Retinal pigment epithelial cell (primary cell): ENCODE results near the gene DLG4.

Experiments used
- DNase-seq: peaks from one replicate; pipeline ENCODE4 v3.0.0-alpha.2; 2010; ENCODE audit warnings: low read depth
- H3K4me3 ChIP-seq: 2 replicates; pipeline ENCODE4 v1.5.1; 2011; ENCODE audit warnings: mild to moderate bottlenecking, low read length, control low read depth, moderate library complexity
- TF ChIP-seq, protein P1 (sequence below): conservative IDR thresholded peaks from 2 replicates; pipeline ENCODE4 v1.5.1; 2011; ENCODE audit warnings: low read depth, low read length, control low read depth, inconsistent platforms

DLG4 gene

DNA sequence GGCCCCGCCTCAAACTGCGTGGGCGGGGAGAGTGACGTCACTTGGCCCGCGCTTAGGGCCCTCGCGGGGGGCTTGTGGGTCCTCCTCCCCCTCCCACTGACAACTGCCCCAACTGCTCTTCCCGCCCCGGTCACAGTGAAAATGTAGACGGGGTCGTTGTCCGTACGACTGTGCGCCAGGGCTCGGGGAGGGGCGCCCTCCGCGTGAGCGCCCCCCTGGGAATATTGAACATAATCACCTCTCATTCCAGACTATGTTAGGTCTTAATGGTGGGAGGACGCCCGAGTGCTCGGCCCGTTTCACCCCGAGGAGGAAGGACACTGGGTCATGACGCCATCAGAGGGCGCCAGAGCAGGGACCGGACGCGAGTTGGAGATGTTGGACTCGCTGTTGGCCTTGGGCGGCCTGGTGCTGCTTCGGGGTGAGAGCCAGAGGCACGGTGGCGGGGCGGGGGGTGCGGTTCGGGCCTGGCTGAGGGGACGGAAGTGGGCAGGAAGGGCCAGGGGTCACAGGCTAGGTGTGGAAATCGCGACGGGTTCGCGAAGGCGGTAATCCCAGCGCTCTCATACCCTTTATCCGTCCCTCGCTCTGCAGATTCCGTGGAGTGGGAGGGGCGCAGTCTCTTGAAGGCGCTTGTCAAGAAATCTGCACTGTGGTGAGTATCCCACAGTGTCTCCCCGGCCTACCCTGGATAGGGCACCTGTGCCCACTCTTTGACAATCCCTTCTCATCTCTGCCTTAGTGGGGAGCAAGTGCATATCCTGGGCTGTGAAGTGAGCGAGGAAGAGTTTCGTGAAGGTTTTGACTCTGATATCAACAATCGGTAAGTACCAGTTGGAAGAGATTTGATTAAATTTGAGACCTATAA, 32.8 kb upstream of the DLG4 start, which contains the start of gene ELP5:
Gene ELP5, plus strand, starts transcription at position 40 of the 868 bp plus-strand sequence. Its CDS starts 336 bp downstream, at position 376.
- peak; percentile 78 for DNase-seq
- TF ChIP-seq, protein P1, sequence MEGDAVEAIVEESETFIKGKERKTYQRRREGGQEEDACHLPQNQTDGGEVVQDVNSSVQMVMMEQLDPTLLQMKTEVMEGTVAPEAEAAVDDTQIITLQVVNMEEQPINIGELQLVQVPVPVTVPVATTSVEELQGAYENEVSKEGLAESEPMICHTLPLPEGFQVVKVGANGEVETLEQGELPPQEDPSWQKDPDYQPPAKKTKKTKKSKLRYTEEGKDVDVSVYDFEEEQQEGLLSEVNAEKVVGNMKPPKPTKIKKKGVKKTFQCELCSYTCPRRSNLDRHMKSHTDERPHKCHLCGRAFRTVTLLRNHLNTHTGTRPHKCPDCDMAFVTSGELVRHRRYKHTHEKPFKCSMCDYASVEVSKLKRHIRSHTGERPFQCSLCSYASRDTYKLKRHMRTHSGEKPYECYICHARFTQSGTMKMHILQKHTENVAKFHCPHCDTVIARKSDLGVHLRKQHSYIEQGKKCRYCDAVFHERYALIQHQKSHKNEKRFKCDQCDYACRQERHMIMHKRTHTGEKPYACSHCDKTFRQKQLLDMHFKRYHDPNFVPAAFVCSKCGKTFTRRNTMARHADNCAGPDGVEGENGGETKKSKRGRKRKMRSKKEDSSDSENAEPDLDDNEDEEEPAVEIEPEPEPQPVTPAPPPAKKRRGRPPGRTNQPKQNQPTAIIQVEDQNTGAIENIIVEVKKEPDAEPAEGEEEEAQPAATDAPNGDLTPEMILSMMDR = no peak
- H3K4me3 ChIP-seq = peak within 1 kb of the TSS; percentile 89

- H3K4me3 ChIP-seq = peak within 1 kb of the TSS; percentile 89
- DNase-seq = peak; percentile 99
- TF ChIP-seq, protein P1 = no peak
Measured at GRCh38 chr17:7251661-7252175, 32.1 kb upstream of the DLG4 start, which contains the start of gene CTDNEP1. Gene CTDNEP1, minus strand, starts transcription at chr17:7251734. Its CDS starts 438 bp downstream, at chr17:7251296.

DNA sequence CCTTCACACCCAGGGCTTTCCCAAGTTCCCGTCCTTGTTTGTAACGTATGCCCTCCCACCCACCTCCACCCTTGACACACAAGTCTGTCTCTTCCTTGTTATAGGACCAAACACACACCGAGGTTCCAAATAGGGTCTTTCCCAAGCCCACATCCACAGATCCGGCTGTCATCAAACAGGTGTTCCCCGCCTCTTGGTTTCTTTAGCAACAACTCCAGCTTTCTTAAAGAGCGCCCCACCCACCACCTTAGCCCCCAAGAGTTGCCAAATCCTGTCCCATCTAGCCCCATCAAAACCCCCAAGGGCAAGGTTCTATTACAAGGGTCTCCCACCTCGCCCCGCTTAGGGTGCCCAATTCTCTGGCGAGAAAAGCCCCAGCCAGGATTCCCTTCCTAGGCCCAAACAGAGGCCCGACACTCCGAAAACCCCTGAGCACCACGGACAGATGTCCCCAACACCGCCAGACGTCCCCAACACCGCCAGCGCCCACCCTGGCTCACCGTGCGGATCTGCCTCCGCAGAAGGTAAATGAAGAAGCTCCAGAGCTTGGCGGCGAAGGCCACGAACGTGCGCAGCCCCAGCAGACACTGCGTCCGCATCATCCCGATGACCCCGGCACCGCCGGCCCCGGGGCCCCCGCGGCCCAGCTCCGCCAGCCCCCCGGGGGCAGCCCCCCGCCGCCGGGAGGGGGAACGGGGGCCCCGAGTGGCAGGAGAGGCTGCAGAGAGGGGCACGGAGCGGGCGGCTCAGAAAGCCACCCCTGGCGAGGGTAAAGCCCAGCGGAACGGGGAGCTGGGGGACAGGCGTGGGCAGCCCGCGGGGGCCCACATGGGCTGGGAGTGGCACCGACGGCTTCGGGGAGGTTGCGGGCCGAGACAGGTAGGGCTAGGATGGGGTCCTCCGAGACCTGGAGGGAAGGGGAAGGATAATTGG, 31.3 kb upstream of the DLG4 start:
- peak overlapping the region; percentile 89 for H3K4me3 ChIP-seq
- TF ChIP-seq, protein P1 = no peak
- DNase-seq = no peak

GRCh38 chr17:7249830-7250229, 30.2 kb upstream of the DLG4 start:
- DNase-seq = no peak
- peak overlapping the region; percentile 89 for H3K4me3 ChIP-seq
- TF ChIP-seq, protein P1 = no peak

DNA sequence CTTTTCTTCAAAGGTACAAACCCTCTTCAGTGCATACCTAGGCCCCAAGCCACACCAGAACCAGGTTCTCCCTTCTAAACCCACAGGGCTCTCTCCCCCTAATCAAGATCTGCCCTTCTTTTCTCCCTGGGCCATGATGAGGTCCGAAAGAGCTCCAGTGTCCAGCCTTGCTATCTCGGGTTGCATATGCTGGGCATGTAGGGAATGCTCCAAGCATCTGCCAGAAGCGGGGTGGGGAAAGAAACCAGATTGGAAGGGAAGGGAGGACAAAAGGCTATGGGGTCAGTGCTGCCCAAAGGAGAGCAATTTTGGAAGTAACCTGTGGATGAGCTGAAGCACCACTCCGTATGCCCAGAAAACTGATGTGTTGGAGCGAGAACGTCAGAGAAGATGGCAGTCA, 29.6 kb upstream of the DLG4 start:
- TF ChIP-seq, protein P1 = no peak
- H3K4me3 ChIP-seq = no peak overlapping the region
- DNase-seq = no peak

- no peak for DNase-seq
- TF ChIP-seq, protein P1 = no peak
- no peak overlapping the region for H3K4me3 ChIP-seq
Measured at GRCh38 chr17:7248796-7249195, 29.2 kb upstream of the DLG4 start.
